ENCODE measurements around the gene SPDEF.

The SPDEF gene

DNA sequence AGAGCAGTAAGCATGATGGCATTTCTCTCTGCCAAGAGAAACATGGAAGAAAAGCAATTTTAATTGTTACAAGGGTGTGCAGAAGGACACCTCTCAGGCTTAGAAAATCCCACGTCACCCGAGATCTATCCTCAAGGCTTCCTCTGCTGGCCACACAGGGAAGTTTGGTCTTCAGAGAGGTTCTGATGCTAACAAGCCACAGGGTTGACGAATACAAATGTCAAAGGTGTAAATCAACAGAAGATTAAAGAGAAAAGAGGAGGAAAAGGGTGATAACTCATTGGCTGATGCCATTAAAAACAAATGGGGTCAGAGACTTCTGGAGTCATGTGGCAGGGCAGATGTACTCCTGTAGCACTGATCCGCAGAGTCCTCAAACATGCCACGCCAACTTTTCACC is 33.6 kb upstream of the SPDEF start:
- no peak for DNase-seq (ENCODE audit: extremely low spot score)
- TF ChIP-seq, protein P1, sequence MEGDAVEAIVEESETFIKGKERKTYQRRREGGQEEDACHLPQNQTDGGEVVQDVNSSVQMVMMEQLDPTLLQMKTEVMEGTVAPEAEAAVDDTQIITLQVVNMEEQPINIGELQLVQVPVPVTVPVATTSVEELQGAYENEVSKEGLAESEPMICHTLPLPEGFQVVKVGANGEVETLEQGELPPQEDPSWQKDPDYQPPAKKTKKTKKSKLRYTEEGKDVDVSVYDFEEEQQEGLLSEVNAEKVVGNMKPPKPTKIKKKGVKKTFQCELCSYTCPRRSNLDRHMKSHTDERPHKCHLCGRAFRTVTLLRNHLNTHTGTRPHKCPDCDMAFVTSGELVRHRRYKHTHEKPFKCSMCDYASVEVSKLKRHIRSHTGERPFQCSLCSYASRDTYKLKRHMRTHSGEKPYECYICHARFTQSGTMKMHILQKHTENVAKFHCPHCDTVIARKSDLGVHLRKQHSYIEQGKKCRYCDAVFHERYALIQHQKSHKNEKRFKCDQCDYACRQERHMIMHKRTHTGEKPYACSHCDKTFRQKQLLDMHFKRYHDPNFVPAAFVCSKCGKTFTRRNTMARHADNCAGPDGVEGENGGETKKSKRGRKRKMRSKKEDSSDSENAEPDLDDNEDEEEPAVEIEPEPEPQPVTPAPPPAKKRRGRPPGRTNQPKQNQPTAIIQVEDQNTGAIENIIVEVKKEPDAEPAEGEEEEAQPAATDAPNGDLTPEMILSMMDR (IDR thresholded peaks at IDR 0.05; ENCODE audit: control extremely low read depth, extremely low read depth, low read depth, missing control alignments), result no peak
- ChIA-PET POLR2A (no interaction called here), CTCF (no interaction called here)

DNA sequence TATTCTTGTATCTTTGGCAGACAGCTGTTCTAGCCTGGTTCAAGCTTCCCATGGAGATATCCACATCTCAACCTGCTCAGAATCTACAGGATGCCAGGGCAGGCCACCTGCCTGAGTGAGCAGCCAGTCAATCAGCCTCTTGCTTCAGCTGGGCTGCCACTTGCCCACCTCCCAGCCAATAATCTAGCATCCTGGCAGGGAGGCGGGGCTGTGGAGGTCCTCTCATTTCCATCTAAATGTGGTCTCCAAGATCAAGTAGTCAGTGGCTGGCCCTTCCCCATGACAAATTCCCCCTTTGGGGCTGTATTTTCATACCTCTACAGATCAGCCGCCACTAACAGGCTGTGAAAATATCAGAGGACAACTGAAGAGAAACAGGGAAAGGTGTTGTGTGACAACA is 33.0 kb upstream of the SPDEF start:
- ChIA-PET CTCF (interaction anchor here (0.9 kb wide), 1 partner anchor 393 kb away, joined by 3 read pairs; no protein-coding TSS in a partner anchor), POLR2A (no interaction called here)
- DNase-seq (ENCODE audit: extremely low spot score), result no peak
- TF ChIP-seq, protein P1 (IDR thresholded peaks at IDR 0.05; ENCODE audit: control extremely low read depth, extremely low read depth, low read depth, missing control alignments), result no peak

GRCh38 chr6:34587851-34588250 is 31.7 kb upstream of the SPDEF start:
- CTCF ChIA-PET, result interaction anchor here (2.4 kb wide), 1 partner anchor 22 kb away, joined by 11 read pairs; no protein-coding TSS in a partner anchor
- TF ChIP-seq, protein P1 (IDR thresholded peaks at IDR 0.05; ENCODE audit: control extremely low read depth, extremely low read depth, low read depth, missing control alignments), result no peak
- no peak for DNase-seq (ENCODE audit: extremely low spot score)
- POLR2A ChIA-PET, result no interaction called here

GRCh38 chr6:34587325-34587724 is 31.2 kb upstream of the SPDEF start:
- TF ChIP-seq, protein P1 (IDR thresholded peaks at IDR 0.05; ENCODE audit: control extremely low read depth, extremely low read depth, low read depth, missing control alignments), result no peak
- DNase-seq (ENCODE audit: extremely low spot score), result no peak
- ChIA-PET POLR2A (interaction anchor here (0.5 kb wide), 1 partner anchor 761 kb away, joined by 7 read pairs; no protein-coding TSS in a partner anchor), CTCF (interaction anchor here (1.7 to 2.4 kb wide), 2 partner anchors 13 to 22 kb away, joined by 4 to 11 read pairs; no protein-coding TSS in a partner anchor)

DNA sequence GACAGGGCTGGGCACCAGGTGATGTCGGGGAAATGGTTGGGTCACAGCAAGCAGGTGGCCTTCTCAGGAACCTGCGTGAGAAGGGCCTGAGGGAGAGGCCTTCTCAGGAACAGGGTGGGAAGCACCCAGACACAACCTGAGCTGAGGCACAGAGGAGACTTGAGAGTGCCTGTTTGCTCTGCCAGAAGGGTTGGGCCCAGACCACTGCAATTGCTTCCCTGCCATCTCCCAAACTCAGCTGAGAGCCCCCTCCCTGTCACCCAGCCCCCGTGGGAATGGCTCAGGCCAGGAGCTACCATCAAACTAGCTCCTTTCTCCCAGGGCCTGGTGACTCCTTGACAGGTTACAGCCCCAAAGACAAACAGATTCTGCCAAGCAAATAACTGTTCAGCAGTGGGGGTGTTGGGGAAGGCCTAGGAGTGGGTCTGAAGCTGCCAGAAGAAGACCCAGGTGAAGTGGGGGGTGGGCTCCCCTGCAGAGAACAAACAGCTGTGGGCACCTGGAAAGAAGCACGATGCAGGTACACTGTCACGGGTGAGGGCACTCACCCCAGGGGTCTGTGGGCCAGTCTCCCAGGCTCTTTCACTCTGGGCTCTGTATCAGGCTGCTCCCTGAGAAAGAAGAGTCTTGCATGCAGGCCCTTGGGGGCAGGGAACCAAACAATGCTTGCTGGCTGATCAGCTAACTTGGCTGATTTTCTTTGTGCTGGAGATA is 30.4 kb upstream of the SPDEF start:
- TF ChIP-seq, protein P1 (IDR thresholded peaks at IDR 0.05; ENCODE audit: control extremely low read depth, extremely low read depth, low read depth, missing control alignments), result no peak
- no peak for DNase-seq (ENCODE audit: extremely low spot score)
- POLR2A ChIA-PET, result interaction anchor here (0.5 to 0.6 kb wide), 2 partner anchors 350 to 762 kb away, joined by 6 to 7 read pairs; partner anchors contain the start of gene HMGA1
- CTCF ChIA-PET, result interaction anchor here (1.7 to 2.4 kb wide), 2 partner anchors 13 to 23 kb away, joined by 4 to 11 read pairs; no protein-coding TSS in a partner anchor

DNA sequence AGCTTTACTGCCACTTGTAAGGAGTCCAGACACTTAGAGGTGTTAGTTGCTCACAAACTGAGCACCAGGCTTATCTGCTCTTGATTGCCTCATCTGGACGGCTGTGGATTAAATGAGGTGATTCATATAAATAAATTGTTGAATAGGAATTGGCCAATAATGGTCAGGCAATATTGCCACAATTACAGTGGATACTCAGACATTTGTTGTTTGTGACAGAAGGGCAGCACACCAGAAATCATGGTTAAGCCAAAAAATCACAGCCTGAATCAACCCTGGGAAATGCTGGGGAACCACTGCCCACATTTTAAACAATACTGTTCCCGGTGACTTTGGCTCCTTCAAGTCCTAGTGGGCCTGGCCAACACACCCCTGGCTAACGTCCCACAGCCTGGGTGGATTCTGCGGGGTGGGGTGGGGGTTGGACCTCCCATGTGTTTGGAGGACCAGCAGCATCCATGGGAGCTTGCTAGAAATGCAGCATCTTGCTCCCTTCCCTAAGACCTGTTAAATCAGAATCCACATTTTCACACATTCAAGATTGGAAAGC is 29.5 kb upstream of the SPDEF start:
- no peak for DNase-seq (ENCODE audit: extremely low spot score)
- TF ChIP-seq, protein P1 (IDR thresholded peaks at IDR 0.05; ENCODE audit: control extremely low read depth, extremely low read depth, low read depth, missing control alignments), result no peak
- ChIA-PET CTCF (interaction anchor here (1.0 to 6.5 kb wide), 3 partner anchors 14 to 24 kb away, joined by 3 to 28 read pairs (median 4); no protein-coding TSS in a partner anchor), POLR2A (interaction anchor here (0.6 kb wide), 1 partner anchor 349 kb away, joined by 6 read pairs; the partner anchor contains the start of gene HMGA1)
